GM10266 (cell line): Measurements from ENCODE around the gene PLPPR2.

ENCODE experiments used
- DNase-seq: peaks from one replicate; pipeline ENCODE4 v3.0.0; 2012; ENCODE audit errors: extremely low spot score
- TF ChIP-seq, protein P1 (sequence below): IDR thresholded peaks from 2 replicates; pipeline ENCODE4 v1.5.1; 2012; ENCODE audit warnings: mild to moderate bottlenecking, low read depth; ENCODE audit not compliant: control insufficient read depth, insufficient read depth; ENCODE audit errors: missing control alignments

Gene PLPPR2

GRCh38 chr19:11361037-11361770 lies 6.0 kb downstream of the PLPPR2 start:
- no peak for DNase-seq
- TF ChIP-seq, protein P1, sequence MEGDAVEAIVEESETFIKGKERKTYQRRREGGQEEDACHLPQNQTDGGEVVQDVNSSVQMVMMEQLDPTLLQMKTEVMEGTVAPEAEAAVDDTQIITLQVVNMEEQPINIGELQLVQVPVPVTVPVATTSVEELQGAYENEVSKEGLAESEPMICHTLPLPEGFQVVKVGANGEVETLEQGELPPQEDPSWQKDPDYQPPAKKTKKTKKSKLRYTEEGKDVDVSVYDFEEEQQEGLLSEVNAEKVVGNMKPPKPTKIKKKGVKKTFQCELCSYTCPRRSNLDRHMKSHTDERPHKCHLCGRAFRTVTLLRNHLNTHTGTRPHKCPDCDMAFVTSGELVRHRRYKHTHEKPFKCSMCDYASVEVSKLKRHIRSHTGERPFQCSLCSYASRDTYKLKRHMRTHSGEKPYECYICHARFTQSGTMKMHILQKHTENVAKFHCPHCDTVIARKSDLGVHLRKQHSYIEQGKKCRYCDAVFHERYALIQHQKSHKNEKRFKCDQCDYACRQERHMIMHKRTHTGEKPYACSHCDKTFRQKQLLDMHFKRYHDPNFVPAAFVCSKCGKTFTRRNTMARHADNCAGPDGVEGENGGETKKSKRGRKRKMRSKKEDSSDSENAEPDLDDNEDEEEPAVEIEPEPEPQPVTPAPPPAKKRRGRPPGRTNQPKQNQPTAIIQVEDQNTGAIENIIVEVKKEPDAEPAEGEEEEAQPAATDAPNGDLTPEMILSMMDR, result no peak

DNA sequence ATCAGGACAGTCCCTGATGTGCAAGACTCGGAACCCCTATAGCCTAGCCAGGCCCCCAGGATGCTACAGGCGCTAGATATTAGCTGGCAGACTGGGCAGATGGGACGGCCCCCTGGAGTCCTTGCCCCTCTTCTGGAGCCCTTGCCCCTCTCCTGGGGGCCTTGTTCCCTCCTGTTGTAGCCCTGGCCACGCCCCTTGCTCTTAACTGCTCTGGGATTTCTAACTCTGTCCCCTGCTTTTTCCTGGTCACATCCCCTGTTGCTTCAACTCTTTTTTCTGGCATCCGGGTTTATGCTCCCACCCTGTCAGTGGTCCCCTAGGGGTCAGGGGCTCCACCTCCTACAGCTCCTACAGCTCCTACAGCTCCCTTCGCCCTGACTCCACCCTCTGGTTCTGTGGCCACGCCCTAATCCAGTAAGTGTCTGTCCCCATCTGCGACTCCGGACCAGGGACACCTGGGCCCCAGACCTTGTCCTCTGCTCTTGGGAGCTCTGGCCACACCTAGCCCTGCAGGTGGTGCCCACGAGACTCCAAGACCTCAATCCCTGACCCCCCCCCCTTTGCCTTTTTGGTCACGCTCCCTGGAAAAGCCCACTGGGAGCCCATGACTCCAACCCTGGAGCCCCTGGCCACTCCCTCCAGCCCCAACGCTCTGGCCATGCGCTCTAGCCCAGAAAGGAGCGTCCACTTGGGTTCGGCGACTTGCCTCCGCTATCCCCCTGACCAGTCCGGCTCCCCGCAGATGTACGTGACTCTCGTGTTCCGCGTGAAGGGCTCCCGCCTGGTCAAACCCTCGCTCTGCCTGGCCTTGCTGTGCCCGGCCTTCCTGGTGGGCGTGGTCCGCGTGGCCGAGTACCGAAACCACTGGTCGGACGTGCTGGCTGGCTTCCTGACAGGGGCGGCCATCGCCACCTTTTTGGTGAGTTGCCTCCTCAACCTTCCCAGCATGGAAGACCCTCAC lies 6.8 kb downstream of the PLPPR2 start:
- no peak for DNase-seq
- TF ChIP-seq, protein P1, result no peak

DNA sequence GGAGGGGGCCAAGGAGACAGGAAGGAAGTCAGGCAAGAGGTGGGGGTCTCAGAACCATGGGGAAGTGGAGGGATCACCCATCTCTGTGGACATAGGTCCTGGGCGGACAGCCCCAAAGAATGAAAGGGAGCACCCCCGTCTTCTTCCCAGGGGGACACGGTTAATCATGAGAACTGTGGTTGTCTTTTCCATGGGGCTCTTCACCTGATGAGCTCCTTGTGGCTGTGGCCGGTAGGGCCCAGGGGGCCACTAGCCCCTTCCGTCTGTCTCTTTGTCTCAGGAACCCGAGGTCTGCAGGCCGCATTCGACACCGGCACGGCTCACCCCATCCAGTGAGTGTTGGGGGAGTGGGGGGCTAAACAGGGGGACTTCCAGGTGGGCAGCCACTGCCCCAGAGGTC lies 8.6 kb downstream of the PLPPR2 start:
- no peak for DNase-seq
- TF ChIP-seq, protein P1, result no peak

- DNase-seq, result no peak
- TF ChIP-seq, protein P1, result no peak
Measured at GRCh38 chr19:11364296-11364904, 9.2 kb downstream of the PLPPR2 start.

GRCh38 chr19:11364935-11365334 lies 9.7 kb downstream of the PLPPR2 start:
- no peak for DNase-seq
- TF ChIP-seq, protein P1, result no peak

DNA sequence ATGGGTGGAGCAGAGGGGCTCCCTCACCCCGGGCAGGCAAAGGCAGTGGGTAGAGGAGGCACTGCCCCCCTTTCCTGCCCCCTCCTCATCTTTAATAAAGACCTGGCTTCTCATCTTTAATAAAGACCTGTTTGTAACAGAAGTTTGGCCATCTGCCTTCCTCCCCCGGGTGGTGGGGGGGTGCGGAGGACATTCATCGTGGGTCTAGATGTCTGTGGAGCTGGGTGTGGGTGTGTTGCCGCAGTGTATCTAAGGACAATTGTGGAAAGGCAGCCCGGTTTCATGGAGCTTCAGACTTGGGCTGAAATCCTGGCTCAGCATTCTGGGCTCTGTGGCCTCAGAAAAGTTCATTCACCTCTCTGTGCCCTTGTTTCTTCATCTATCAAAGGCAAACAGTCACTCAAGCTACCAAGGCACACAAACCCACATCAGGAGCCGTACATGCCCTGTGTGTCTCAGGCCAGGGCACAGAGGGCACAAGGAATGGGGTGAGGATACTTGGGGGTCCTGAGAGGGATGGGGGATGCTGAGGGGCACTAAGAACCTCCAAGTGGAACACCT lies 10.4 kb downstream of the PLPPR2 start:
- no peak for DNase-seq
- TF ChIP-seq, protein P1, result no peak
